Neutrophil (primary cell): ENCODE results near the gene SNX10.

Experiments
- H3K27ac ChIP-seq: fragments of 200-600 bp; sonication (generic); 2 replicates; pipeline ENCODE4 v1.5.1; 2016; ENCODE audit warnings: mild to moderate bottlenecking, moderate library complexity
- H3K27me3 ChIP-seq: fragments of 200-600 bp; sonication (generic); 2 replicates; pipeline ENCODE4 v1.6.0; 2016; ENCODE audit warnings: mild to moderate bottlenecking
- H3K36me3 ChIP-seq: fragments of 200-600 bp; sonication (generic); 2 replicates; pipeline ENCODE4 v1.5.1; 2017
- H3K4me1 ChIP-seq, 2 experiments: fragments of 200-600 bp in 1 of 2; sonication (generic) in 1 of 2; 1 replicate in 1 of 2; 2 replicates in 1 of 2; pipeline versions ENCODE4 v1.5.1 to v1.6.1; 2013 to 2016; ENCODE audit warnings: low read depth in 1 of 2, low read length in 1 of 2, mild to moderate bottlenecking in 1 of 2, moderate library complexity in 1 of 2; ENCODE audit not compliant: control insufficient read depth in 1 of 2, insufficient read depth in 1 of 2
- H3K4me3 ChIP-seq, 2 experiments: fragments of 200-600 bp in 1 of 2; sonication (generic) in 1 of 2; 1 replicate in 1 of 2; 2 replicates in 1 of 2; pipeline ENCODE4 v1.5.1; 2013 to 2016; ENCODE audit warnings: low read depth in 1 of 2, low read length in 1 of 2, mild to moderate bottlenecking in 1 of 2, moderate library complexity in 1 of 2
- H3K9me3 ChIP-seq: fragments of 200-600 bp; sonication (generic); 2 replicates; pipeline ENCODE4 v1.5.1; 2016
- TF ChIP-seq, protein P1 (sequence below): fragments of 200-600 bp; sonication (generic); IDR thresholded peaks from 2 replicates; pipeline ENCODE4 v1.5.1; 2016; ENCODE audit warnings: antibody characterized with exemption

SNX10 gene

DNA sequence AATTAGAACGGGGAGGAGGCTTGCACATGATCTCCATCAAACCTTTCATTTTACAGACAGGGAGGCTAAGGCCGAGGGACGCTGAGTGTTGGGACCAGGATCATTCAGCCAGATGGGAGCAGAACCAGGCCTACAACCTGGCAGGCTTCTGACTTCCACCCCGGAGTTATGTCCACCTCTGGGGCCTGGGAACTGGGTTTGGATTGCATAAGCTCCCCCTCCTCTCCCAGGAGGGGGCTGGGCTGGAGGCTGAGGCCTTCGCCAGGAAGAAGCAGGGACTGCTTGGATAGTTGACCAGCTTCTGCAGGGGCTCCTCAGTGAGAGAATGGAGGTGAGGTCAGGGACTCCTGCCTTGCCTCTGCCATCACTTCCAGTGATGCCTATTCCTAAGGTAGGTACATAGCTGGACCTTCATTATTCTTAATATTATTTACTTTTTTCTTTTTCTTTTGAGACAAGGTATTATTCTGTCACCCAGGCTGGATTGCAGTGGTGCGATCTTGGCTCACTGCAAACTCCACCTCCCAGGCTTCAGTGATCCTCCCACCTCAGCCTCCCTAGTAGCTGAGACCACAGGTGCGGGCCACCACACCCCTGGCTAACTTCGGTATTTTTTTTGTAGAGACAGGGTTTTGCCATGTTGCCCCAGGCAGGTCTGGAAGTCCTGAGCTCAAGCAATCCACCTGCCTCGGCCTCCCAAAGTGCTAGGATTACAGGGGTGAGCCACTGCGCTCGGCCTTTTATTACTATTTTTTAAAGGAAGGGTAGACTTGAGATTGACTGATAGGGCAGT is 1.3 kb downstream of the SNX10 start:
- H3K4me1 ChIP-seq, result peaks cover 57 to 64% of the 10 kb centered on the region in 2 experiments
- no peaks in the 10 kb centered on the region for H3K27me3 ChIP-seq
- peaks cover 15% of the 10 kb centered on the region for H3K36me3 ChIP-seq
- H3K9me3 ChIP-seq, result no peaks in the 10 kb centered on the region
- H3K4me3 ChIP-seq, result peak overlapping the region; percentile 88 to 92
- peak overlapping the region; percentile 97 for H3K27ac ChIP-seq
- TF ChIP-seq, protein P1, sequence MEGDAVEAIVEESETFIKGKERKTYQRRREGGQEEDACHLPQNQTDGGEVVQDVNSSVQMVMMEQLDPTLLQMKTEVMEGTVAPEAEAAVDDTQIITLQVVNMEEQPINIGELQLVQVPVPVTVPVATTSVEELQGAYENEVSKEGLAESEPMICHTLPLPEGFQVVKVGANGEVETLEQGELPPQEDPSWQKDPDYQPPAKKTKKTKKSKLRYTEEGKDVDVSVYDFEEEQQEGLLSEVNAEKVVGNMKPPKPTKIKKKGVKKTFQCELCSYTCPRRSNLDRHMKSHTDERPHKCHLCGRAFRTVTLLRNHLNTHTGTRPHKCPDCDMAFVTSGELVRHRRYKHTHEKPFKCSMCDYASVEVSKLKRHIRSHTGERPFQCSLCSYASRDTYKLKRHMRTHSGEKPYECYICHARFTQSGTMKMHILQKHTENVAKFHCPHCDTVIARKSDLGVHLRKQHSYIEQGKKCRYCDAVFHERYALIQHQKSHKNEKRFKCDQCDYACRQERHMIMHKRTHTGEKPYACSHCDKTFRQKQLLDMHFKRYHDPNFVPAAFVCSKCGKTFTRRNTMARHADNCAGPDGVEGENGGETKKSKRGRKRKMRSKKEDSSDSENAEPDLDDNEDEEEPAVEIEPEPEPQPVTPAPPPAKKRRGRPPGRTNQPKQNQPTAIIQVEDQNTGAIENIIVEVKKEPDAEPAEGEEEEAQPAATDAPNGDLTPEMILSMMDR, result no peak

DNA sequence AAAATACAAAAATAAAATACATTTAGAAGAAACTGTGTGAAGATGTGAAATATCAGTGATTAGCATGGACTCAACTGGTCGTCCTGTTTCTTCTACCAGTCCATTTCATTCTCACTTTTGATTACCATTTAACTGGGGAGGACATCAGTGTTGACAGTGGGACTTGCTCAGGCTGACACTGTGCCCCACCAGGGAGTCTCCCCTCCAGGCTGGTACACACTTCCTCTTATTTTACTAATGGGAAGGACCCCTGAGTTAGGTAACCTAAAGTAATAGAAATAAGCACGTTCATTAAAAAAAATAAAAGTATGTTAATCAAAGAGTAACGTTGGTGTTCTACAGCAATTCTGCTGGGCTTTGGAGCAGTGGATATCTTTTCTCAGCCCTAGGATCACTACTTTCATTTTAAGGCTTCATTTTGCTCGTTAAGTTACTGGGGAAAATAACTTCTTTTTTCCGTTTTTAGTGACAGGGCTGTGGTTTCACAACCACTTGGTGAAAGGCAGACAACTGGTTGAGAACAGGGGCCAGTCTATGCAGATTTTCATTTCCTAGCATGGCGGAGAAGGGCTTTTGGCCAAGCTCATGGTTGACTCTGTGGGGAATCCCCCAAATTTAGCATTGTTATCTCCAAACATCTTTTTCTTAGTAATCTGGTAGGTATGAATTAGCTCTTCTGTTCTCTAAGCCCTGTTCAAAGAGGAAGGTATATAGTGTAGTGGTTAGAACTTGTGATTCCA is 2.1 kb downstream of the SNX10 start:
- peak overlapping the region; percentile 88 to 92 for H3K4me3 ChIP-seq
- peak overlapping the region; percentile 97 for H3K27ac ChIP-seq

DNA sequence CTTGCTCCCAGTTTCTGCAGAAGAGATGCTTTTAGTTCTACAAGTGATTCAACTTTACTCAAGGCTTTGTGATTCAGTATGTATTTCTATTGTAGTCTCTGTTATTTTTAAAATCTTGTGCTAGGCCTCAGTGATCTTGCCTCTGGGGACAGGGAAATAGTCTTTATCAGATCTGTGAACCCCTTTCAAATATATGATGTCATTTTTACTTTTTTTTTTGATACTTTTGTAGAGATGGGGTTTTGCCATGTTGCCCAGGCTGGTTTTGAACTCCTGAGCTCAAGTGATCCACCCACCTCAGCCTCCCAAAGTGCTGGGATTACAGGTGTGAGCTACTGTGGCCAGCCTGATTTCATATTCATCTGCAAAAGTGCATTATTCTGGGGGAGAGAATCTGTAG is 3.4 kb downstream of the SNX10 start:
- H3K27me3 ChIP-seq, result no peaks in the 10 kb centered on the region
- TF ChIP-seq, protein P1, result no peak
- peaks cover 66 to 68% of the 10 kb centered on the region in 2 experiments for H3K4me1 ChIP-seq
- H3K36me3 ChIP-seq, result peaks cover 26% of the 10 kb centered on the region
- H3K9me3 ChIP-seq, result no peaks in the 10 kb centered on the region
- peak overlapping the region; percentile 88 to 92 for H3K4me3 ChIP-seq
- H3K27ac ChIP-seq, result peak overlapping the region; percentile 97

More for the DNA sequence above, 2.1 kb downstream of the SNX10 start:
- TF ChIP-seq, protein P1, result no peak
- Histone ChIP-seq H3K27me3 (no peaks in the 10 kb centered on the region), H3K9me3 (no peaks in the 10 kb centered on the region), H3K4me1 (peaks cover 59 to 65% of the 10 kb centered on the region in 2 experiments), H3K36me3 (peaks cover 17% of the 10 kb centered on the region)

DNA sequence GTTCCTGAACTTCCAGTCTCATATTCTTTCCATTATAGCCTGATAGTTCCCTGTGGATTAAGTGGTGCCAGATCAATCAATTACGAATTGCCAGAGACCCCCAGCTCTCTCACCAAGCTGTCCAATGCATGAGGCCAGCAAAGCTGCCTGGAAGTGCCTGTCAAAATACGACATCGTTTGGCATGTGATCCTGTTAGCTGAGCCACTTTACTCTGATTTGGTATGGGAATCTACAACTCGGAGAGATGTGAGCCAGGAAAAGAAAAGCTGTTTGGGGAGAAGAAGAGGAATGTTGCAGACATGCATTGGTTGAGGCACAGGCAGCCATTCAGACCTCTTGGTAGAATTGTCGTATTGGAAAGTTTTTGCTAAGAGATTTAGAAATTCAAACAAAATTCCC is 3.9 kb downstream of the SNX10 start:
- H3K36me3 ChIP-seq, result peaks cover 29% of the 10 kb centered on the region
- H3K27ac ChIP-seq, result peak overlapping the region; percentile 97
- H3K4me1 ChIP-seq, result peaks cover 72 to 74% of the 10 kb centered on the region in 2 experiments
- no peaks in the 10 kb centered on the region for H3K9me3 ChIP-seq
- TF ChIP-seq, protein P1, result no peak
- peak overlapping the region in 1 of 2 experiments; percentile 11 for H3K4me3 ChIP-seq
- H3K27me3 ChIP-seq, result no peaks in the 10 kb centered on the region

DNA sequence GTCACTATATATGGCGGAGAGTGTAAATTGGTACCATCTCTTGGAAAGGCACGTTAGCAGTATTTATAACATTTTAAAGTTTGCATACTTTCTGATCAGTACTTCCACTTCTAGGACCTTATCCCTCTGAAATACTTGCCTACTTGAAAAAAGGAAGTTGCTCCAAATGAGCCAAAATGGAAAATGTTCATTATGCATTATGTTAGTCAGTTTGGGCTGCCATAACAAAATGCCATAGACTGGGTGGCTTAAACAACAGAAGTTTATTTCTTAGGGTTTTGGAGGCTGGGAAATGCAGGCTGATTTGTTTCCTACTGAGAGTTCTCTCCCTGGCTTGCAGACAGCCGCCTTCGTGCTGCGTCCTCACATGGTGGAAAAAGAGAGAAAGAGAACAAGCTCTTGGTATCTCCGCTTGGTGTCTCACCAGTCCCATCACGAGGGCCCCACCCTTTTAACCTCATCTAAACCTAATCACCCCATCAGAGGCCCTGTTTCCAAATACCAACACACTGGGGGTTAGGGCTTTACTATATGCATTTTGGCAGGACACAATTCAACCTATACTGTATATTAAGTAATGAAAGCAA is 6.9 kb downstream of the SNX10 start:
- H3K36me3 ChIP-seq, result peaks cover 45% of the 10 kb centered on the region
- no peak overlapping the region for H3K4me3 ChIP-seq
- peaks cover 78 to 85% of the 10 kb centered on the region in 2 experiments for H3K4me1 ChIP-seq

More for the DNA sequence above, 6.9 kb downstream of the SNX10 start:
- Histone ChIP-seq H3K27me3 (no peaks in the 10 kb centered on the region), H3K9me3 (no peaks in the 10 kb centered on the region), H3K27ac (peak overlapping the region; percentile 54)
- TF ChIP-seq, protein P1, result no peak
